NCI-H187 treated with DMSO at 0.1 percent for 48 hours (cell line): ENCODE data around the gene CCDC91.

Experiments
- DNase-seq: peaks from one replicate; lab custom pipeline; 2025; lab: John Stamatoyannopoulos, UW

The CCDC91 gene

GRCh38 chr12:28536088-28536487 lies 345.8 kb downstream of the CCDC91 start:
- DNase-seq, result no peak

GRCh38 chr12:28537474-28537873 lies 347.2 kb downstream of the CCDC91 start:
- no peak for DNase-seq

- DNase-seq, result no peak
Observed at GRCh38 chr12:28539691-28540323, 349.6 kb downstream of the CCDC91 start.

GRCh38 chr12:28540324-28540714 lies 350.1 kb downstream of the CCDC91 start:
- no peak for DNase-seq

- DNase-seq, result no peak
Observed at GRCh38 chr12:28543021-28543890, 353.0 kb downstream of the CCDC91 start.

GRCh38 chr12:28550757-28551704 lies 360.8 kb downstream of the CCDC91 start:
- DNase-seq, result no peak

- no peak for DNase-seq
Observed at GRCh38 chr12:28552251-28552970, 362.2 kb downstream of the CCDC91 start.

- no peak for DNase-seq
Observed at GRCh38 chr12:28555748-28556147, 365.5 kb downstream of the CCDC91 start.

GRCh38 chr12:28558250-28558649 lies 368.0 kb downstream of the CCDC91 start:
- no peak for DNase-seq

GRCh38 chr12:28563286-28563685 lies 373.0 kb downstream of the CCDC91 start:
- no peak for DNase-seq

- DNase-seq, result no peak
Observed at GRCh38 chr12:28563936-28564335, 373.7 kb downstream of the CCDC91 start.

GRCh38 chr12:28568118-28568517 lies 377.9 kb downstream of the CCDC91 start:
- no peak for DNase-seq

GRCh38 chr12:28568704-28569103 lies 378.4 kb downstream of the CCDC91 start:
- no peak for DNase-seq

GRCh38 chr12:28569698-28570411 lies 379.6 kb downstream of the CCDC91 start:
- no peak for DNase-seq

- no peak for DNase-seq
Observed at GRCh38 chr12:28570811-28571210, 380.6 kb downstream of the CCDC91 start.

GRCh38 chr12:28574746-28575592 lies 384.7 kb downstream of the CCDC91 start:
- DNase-seq, result no peak

- DNase-seq, result no peak
Observed at GRCh38 chr12:28575593-28576205, 385.4 kb downstream of the CCDC91 start.

GRCh38 chr12:28578361-28578760 lies 388.1 kb downstream of the CCDC91 start:
- no peak for DNase-seq

- no peak for DNase-seq
Observed at GRCh38 chr12:28578833-28579252, 388.6 kb downstream of the CCDC91 start.
